Stimulated activated CD4-positive, alpha-beta T cell treated with anti-CD3 and anti-CD28 coated beads, Interleukin-15, amount 100 ng/mL, for 24 hours (primary cell): Measurements from ENCODE around the gene TSPAN14.

Source experiments
- DNase-seq: peaks from one replicate; pipeline ENCODE4 v3.0.0-alpha.2; 2020

The TSPAN14 gene

GRCh38 chr10:80509108-80509402 is 54.9 kb downstream of the TSPAN14 start:
- DNase-seq: no peak

DNA sequence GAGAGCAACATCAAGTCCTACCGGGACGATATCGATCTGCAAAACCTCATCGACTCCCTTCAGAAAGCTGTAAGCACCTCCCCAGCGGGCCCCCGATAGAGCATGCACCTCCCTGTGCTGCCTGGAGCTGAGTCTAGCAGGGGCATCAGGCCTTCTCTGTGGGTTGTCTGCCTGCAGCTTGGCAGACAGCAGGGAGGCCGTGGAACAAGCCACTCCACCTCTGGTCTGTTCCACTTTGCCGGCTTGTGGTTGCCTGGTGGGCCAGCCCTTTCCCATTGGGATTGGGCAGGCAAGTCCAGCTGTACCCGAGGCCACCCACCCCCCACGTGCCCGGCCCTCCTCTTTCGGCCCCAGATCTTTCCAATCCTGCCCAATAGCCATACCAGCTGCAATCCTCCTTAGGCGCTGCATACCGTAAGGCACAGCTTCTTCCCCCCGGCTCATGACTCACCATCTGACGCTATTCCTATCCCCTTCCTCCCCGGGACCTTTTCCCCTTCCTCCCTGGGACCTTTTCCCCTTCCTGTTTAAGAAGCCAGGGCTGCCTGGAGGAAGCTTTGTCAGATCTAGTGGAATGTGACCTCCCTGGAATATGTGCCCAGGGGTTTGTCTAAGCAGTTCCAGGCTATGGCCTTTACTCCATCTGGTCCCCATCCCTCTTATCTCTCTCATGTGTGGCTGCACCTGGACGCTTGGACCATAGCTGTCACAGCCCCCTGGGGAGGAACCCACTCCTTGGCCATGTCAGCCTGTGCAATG is 55.5 kb downstream of the TSPAN14 start:
- no peak for DNase-seq

DNA sequence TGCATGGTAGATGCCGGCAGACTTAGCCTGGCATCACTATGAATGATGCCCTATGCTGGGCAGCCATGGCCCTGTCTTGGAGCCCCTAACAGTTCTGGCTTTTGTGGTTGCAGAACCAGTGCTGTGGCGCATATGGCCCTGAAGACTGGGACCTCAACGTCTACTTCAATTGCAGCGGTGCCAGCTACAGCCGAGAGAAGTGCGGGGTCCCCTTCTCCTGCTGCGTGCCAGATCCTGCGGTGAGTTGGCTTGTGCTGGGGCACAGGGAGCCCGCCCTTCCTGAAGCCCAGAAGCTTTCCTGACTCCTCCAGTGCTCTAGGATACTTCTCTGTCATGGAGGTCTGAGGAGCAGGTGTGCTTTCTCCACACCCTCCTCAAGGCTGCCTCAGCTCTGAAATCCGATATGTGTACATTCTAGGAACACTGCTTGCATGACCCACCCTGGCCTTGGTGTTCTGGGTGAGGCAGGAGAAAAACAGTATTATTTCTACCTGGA is 58.0 kb downstream of the TSPAN14 start:
- DNase-seq: no peak

DNA sequence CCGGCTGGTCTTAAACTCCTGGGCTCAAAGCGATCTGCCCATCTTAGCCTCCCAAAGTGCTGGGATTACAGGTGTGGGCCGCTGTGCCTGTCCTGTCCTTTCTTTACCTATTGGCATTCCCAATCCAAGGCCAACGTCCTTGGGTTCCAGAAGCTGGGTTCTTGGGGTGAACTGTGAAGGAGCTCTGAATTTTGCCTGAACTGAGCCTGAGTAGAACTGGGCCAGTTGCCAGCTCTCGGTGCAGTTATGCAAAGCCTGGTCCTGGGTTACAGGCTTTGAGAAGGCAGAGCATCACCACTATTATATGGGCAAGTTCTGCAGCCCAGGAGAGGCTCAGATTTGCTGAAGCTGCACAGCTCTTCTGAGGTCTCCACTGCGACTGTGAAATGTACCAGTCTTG is 59.0 kb downstream of the TSPAN14 start:
- DNase-seq: no peak

DNA sequence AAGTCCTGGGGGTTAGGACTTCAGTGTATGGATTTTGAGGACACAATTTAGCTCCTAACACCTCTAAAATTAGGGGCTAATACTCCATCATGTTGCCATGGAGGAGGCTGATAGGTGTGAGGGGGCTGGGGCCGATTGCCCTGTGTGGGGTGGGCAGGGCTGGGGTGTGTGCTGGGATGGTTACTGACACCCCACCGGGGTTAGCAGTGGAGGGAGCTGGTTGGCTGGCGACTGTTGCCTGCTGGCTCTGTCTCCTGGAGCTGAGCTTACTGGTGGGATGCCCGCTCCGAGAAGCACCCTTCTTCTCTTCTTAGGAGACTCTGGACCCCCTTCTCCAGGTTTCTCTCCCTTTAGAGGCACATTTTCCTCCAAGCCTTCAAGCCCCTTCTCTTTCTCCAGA is 61.4 kb downstream of the TSPAN14 start:
- no peak for DNase-seq

DNA sequence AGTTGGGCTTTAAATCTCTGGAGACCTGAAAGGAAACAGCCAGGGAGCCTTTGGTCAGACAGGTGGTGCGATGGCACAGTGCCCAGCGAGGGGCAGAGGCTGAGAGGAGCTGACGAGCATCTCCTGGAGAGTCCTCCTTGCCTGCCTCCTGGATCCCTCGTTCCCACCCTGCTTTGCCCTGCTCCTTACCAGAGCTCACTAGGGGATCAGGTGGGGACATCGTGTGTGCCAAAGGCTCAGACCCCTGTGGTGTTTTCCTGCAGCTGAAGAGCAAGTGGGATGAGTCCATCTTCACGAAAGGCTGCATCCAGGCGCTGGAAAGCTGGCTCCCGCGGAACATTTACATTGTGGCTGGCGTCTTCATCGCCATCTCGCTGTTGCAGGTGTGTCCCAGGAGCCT is 61.8 kb downstream of the TSPAN14 start:
- no peak for DNase-seq

GRCh38 chr10:80516506-80517075 is 62.5 kb downstream of the TSPAN14 start:
- no peak for DNase-seq

- no peak for DNase-seq
These were observed 63.5 kb downstream of the TSPAN14 start for GRCh38 chr10:80517416-80518142.

GRCh38 chr10:80518143-80518806 is 64.2 kb downstream of the TSPAN14 start:
- DNase-seq: no peak

DNA sequence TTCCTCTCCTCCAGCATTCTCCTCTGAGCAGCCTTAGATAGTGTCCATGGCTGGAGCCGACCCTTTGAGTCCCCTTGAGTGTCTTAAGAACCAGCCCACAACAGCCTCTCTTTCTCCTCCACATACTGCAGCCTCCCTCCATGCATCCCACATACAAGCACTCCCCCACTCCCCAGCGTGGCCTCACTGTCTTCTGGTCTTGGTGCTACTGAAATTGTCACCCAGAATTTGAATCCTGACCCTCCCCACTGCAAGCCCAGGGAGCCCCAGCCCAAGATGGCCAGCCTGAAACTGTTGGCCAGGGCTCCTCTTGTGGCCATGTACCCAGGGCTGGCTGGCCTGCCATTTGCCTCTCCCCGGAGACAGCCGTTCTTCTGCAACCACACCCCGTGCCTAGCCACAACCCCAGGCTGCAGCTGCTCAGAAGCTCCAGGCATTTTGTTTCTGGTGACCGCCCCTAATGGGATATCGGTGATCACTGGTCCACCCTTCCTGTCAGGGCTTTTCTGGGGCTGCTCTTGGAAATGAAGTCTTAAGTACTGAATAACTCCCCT is 64.8 kb downstream of the TSPAN14 start:
- no peak for DNase-seq

DNA sequence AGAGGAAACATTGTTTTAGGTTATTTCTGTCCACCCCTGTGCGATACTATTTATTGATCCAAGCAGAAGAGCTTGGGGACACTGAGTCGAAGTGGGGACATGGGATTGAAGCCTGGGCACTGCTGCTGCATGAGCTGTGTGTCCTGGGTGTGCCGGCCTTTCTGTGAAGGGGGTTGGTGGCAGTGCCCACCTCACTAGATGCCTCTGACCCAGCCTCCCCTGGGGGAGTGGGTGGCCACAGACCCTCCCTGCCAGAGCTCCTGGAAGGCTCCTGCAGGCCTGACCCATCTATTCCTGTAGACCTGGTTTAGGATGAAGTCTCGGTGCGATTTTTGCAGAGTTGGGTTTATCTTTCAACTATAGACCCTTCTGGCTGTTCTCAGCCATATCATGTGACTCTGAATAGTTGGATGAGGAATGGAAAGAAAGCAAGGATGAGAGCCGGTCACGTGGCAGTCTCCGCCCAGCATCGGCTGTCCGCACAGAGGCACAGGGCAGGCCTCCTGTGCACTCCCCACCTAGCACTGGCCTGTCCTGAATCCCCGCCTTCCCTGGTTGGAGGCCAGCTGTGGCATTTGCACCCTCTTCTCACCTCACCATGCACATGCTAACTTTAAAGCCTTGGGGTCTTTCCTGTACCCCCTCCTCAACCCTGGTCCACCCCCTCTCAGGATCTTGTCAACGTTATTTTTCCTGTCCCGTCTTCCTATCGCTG is 66.0 kb downstream of the TSPAN14 start:
- DNase-seq: no peak

- no peak for DNase-seq
These were observed 66.8 kb downstream of the TSPAN14 start for GRCh38 chr10:80520661-80521470.

GRCh38 chr10:80522756-80523363 is 68.8 kb downstream of the TSPAN14 start:
- no peak for DNase-seq

DNA sequence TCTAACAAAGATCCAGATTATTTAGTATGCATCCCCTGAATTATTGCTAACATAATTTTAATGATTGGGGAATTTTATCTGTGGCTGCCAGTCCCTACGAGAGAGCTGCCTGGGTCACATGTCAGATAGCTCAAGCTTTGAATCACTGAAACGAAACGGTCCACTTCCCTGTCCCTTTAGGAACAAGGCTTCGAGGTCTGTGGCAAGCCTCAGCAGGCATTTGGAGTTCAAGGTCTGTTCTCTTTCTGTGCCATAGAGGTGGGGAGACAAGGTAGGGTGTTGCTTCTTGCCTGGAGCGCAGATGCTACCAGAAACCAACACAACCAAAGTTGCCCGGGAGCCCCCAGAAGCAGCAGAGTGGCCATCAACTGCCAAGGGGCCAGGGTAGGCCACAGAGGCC is 69.7 kb downstream of the TSPAN14 start:
- DNase-seq: no peak

DNA sequence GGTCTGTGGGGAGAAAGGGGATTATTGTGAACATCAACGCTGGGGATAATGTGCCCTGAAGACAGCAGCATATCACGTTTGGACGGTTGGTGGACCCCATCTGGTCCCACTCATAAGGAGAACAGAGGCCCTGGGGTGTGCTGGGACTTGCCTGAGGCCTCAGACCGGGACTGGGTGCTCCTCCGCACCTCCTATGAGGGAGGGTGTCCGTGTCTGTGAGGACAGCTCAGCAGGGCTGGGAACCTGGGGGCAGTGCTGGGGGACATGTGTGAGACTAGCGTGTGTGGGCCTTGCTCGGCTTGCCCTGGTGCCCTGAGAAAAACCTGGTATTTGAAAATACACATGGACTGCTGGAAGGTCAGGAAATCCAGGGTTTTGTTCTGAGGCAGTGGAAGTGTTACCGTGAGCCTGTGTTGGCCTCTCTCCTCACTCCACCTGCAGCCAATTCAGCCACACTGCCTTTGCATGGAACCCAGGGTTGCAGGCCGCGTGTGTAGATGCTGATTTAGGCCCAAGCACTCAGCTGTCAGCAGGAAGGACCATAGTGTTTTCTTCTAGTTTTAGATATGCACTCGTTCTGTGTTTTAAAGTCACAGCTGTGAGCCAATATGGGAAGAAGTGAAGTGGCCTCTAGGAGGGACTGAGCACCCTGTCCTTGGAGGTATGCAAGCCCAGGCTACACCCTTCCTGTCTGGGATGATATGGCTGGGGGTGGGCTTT is 70.2 kb downstream of the TSPAN14 start:
- DNase-seq: no peak

DNA sequence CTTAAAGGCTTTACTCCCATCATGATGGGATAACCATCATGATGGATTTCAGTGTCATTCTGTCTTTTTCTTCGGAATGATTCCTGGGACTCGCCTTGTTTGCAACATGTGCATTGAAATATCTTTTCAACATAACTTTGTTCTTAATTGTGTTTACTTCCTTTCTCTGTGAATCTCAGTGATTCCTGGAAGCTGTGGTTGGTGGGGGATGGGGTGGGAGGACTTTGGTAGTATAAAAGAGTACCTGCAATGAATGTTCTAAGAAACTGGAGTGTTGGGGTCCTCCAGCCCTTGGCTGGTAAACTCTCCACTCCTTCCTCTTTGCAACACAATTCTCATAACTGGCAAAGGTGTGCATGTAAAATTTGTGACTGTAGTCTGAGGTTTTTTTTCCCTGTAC is 72.1 kb downstream of the TSPAN14 start:
- no peak for DNase-seq

GRCh38 chr10:80526742-80527141 is 72.6 kb downstream of the TSPAN14 start:
- no peak for DNase-seq

DNA sequence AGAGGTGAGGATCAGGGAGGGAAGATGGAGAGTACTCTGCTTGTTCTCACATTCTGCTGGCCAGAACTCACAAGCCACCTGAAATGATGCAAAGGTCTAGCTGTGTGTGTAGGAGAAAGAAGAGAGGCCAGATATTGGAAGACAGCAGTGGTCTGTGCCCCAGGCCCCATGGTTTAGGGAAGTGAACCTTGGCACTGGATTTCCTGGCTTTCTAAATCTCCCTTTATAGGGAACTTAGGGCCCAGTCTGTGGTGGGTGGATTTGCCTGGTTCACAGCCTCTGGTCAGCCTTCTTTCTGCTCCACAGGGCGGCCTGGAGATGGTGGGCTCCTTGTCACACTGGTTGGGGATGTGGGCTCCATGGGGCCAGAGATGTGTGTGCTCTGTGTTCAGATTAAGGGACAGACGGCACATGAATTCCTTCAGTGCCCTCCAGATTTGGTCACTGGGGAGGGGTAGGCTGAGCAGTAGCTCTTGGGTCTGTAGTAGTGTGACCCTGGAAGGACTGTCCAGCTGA is 74.1 kb downstream of the TSPAN14 start:
- DNase-seq: no peak

- DNase-seq: no peak
These were observed 74.8 kb downstream of the TSPAN14 start for GRCh38 chr10:80528901-80529300.

GRCh38 chr10:80529604-80530003 is 75.5 kb downstream of the TSPAN14 start:
- DNase-seq: peak; percentile 39
